ENCODE measurements around the gene HEXB. TPM values are rescaled to one million over a fixed set of nuclear protein-coding genes. Genes with fewer than 3 reads are reported as not detected.

Gene HEXB
- total and polyA plus RNA-seq, 2 donors (not counting 3 experiments of a cell fraction or from before 2014, with no cell fraction given): 128 to 182 TPM

DNA sequence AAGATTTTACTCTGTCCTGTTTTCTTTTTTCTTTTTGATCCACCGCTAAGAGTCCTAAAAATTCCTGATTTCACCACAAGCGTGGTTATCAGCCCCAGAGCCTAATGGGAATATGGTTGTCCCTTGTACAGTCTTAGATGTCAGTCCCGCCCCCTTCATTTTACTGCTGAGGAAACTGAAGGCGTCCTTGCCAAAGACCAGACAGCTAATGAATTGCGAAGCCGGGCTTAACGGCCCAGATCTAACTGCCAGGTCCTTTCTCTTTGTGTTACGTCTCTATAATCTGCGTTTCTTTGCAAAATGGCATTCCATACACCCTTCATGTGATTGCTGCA is 82.5 kb downstream of the HEXB start:
- H3K9me1 ChIP-seq (replicated peaks; ENCODE audit: control insufficient read depth, extremely low read depth, insufficient read depth, low read length): no peaks in the 10 kb centered on the region
- peaks cover 0 to 7% of the 10 kb centered on the region in 2 experiments for H3K36me3 ChIP-seq (ENCODE audit: control insufficient read depth in 2 of 2, extremely low read depth in 1 of 2, insufficient read depth in 2 of 2, low read length in 2 of 2)
- H4K20me1 ChIP-seq (replicated peaks; ENCODE audit: control insufficient read depth, extremely low read depth, insufficient read depth, low read length): no peaks in the 10 kb centered on the region
- ChIA-PET POLR2A (no interaction called here), CTCF (interaction anchor here (1.0 to 1.2 kb wide), 2 partner anchors 28 to 136 kb away, joined by 3 read pairs; no protein-coding TSS in a partner anchor)
- dilution Hi-C loops (cut with MboI; ENCODE audit: extremely low pct_ligation_motif_present, low sequenced_read_pairs) (no loop called here), intact Hi-C loops (cut with micrococcal nuclease) (loop anchor here (2.0 kb wide), 2 partner anchors 569 to 1489 kb away; partner anchors contain the start of gene HMGCR)
- peak overlapping the region; percentile 96 for H3K4me2 ChIP-seq (ENCODE audit: insufficient read depth, low read length)
- no peak for FAIRE-seq
- H3K4me3 ChIP-seq (replicated peaks in 1 of 3; ENCODE audit: insufficient read depth in 1 of 3, low read depth in 1 of 3, low read length in 3 of 3): peak overlapping the region; percentile 73 to 98 (median 86)
- peak overlapping the region; percentile 2 for H3K27ac ChIP-seq (ENCODE audit: insufficient read depth, low read depth, low read length)
- TF ChIP-seq GATA2 (IDR thresholded peaks at IDR 0.05; ENCODE audit: insufficient read depth, insufficient read length, low read depth, low read length) (no peak), JUN (IDR thresholded peaks at IDR 0.05; ENCODE audit: borderline replicate concordance, insufficient read depth, insufficient read length, low read depth) (no peak), POLR2A (IDR thresholded peaks at IDR 0.05; ENCODE audit: low read depth, low read length) (no peak), FOS (IDR thresholded peaks at IDR 0.05; ENCODE audit: borderline replicate concordance, insufficient read depth, low read length) (no peak), POLR2AphosphoS5 (IDR thresholded peaks at IDR 0.05; ENCODE audit: insufficient read depth, low read depth, low read length) (no peak), EZH2 (IDR thresholded peaks at IDR 0.05; ENCODE audit: borderline replicate concordance, low read depth, low read length, severe bottlenecking) (no peak), MYC (IDR thresholded peaks at IDR 0.05; ENCODE audit: low read depth, low read length) (no peak)
- TF ChIP-seq, protein P1, sequence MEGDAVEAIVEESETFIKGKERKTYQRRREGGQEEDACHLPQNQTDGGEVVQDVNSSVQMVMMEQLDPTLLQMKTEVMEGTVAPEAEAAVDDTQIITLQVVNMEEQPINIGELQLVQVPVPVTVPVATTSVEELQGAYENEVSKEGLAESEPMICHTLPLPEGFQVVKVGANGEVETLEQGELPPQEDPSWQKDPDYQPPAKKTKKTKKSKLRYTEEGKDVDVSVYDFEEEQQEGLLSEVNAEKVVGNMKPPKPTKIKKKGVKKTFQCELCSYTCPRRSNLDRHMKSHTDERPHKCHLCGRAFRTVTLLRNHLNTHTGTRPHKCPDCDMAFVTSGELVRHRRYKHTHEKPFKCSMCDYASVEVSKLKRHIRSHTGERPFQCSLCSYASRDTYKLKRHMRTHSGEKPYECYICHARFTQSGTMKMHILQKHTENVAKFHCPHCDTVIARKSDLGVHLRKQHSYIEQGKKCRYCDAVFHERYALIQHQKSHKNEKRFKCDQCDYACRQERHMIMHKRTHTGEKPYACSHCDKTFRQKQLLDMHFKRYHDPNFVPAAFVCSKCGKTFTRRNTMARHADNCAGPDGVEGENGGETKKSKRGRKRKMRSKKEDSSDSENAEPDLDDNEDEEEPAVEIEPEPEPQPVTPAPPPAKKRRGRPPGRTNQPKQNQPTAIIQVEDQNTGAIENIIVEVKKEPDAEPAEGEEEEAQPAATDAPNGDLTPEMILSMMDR (IDR thresholded peaks at IDR 0.05; ENCODE audit: extremely low read depth in 1 of 2, insufficient read depth in 1 of 2, low read depth in 1 of 2, low read length in 2 of 2): no peak
- TF ChIP-seq, protein P2, sequence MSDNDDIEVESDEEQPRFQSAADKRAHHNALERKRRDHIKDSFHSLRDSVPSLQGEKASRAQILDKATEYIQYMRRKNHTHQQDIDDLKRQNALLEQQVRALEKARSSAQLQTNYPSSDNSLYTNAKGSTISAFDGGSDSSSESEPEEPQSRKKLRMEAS (IDR thresholded peaks at IDR 0.05; ENCODE audit: insufficient read depth, insufficient read length): no peak
- no peaks in the 10 kb centered on the region for H3K9me3 ChIP-seq (replicated peaks; ENCODE audit: control insufficient read depth, insufficient read depth, low read length)
- peak overlapping the region; percentile 86 for H2AFZ ChIP-seq (ENCODE audit: low read depth, low read length)
- peak overlapping the region; percentile 68 for H3K9ac ChIP-seq (replicated peaks; ENCODE audit: extremely low read depth, insufficient read depth, low read length)
- H3K4me1 ChIP-seq (ENCODE audit: control insufficient read depth, extremely low read depth, insufficient read depth, low read length): peaks cover 17% of the 10 kb centered on the region
- no peaks in the 10 kb centered on the region for H3K27me3 ChIP-seq (ENCODE audit: control insufficient read depth in 2 of 2, insufficient read depth in 2 of 2, low read length in 2 of 2)
- peaks cover 35% of the 10 kb centered on the region for H3K79me2 ChIP-seq (ENCODE audit: control insufficient read depth, insufficient read depth, low read length)
- DNase-seq (ENCODE audit: low read depth, low spot score): no peak
- TSS peak; percentile 76 for BruUV-seq (replicated peaks)

Small RNA genes lying within 50 kb of the gene (small RNA-seq; reads per million reads assigned to genes)
- gene RNU6-658P (ENCODE audit: insufficient read depth, insufficient read length, low read depth, low replicate concordance): not detected

Other genes with a start within 250 kb of the HEXB start
- gene ENC1, start 44.5 kb upstream of the HEXB start, total RNA-seq: 42.2 and 53.6 TPM in 2 replicates
- 53.3 and 59.7 TPM in 2 replicates for gene ENC1, start 44.5 kb upstream of the HEXB start, polyA plus RNA-seq
- 23.3 and 29.0 TPM in 2 replicates for gene GFM2, start 81.9 kb downstream of the HEXB start, total RNA-seq
- gene GFM2, start 81.9 kb downstream of the HEXB start, polyA plus RNA-seq: 11.5 and 16.5 TPM in 2 replicates
- gene NSA2, start 82.0 kb downstream of the HEXB start, total RNA-seq: 72.4 and 73.8 TPM in 2 replicates
- gene NSA2, start 82.0 kb downstream of the HEXB start, polyA plus RNA-seq: 9.7 and 20.7 TPM in 2 replicates
- 0.62 and 0.72 TPM in 2 replicates for gene FAM169A, start 181.2 kb downstream of the HEXB start, total RNA-seq
- gene FAM169A, start 181.2 kb downstream of the HEXB start, polyA plus RNA-seq: 0.06 and 0.14 TPM in 2 replicates